ENCODE measurements around the gene NHSL1.

- no peak for TF ChIP-seq RAD51 (IDR thresholded peaks at IDR 0.05; ENCODE audit: borderline replicate concordance, low read depth)
- no peak for TF ChIP-seq MAZ (CRISPR knock-in tag; conservative IDR thresholded peaks at IDR 0.05 in 1 of 2, IDR thresholded peaks at IDR 0.05 in 1 of 2)
- TF ChIP-seq, protein P1, sequence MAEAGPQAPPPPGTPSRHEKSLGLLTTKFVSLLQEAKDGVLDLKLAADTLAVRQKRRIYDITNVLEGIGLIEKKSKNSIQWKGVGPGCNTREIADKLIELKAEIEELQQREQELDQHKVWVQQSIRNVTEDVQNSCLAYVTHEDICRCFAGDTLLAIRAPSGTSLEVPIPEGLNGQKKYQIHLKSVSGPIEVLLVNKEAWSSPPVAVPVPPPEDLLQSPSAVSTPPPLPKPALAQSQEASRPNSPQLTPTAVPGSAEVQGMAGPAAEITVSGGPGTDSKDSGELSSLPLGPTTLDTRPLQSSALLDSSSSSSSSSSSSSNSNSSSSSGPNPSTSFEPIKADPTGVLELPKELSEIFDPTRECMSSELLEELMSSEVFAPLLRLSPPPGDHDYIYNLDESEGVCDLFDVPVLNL (CRISPR knock-in tag; IDR thresholded peaks at IDR 0.05; ENCODE audit: low read depth): no peak
- TF ChIP-seq RFX5 (IDR thresholded peaks at IDR 0.05; ENCODE audit: low read depth, low read length): no peak
These were observed 7.2 kb downstream of the NHSL1 start for GRCh38 chr6:138492113-138492512.

All from K562 (cell line).